ENCODE results near the gene LY6G6C.
A peak's percentile ranks its signal among the peaks of the same experiment; 100 is the strongest.

DNA sequence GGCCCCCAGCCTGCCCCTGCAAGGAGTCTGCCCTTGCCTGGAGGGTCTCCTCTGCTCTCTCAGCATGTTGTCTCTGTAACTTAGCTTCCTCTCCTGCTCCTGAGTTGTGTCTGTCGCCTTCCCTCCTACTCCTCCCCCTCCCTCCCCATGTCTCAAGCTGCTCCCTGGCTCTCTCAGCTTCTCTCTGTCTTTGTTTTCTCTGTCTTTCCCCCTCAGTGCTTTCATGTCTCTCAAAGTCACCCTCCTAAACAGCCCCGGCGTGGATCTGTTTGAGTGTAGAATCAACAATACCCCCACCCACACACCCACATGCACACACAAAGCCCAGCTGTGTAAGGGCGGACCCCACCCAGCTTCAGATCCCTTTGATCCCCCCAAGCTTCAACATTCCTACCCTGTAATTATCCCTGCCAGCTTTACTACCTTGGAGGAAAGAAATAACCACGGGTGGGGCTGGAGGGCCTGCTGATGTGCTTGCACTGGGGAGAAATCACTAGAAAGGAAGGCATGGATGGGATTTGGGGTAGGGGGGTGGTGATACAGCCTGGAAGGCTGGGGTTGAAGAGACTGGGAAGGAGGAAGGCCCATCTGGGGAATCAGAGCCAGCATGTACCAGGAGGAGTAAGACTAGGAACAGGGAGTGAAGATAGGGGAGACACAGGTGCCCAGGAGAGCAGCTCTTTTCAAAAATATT, 7.4 kb downstream of the LY6G6C start:
- TF ChIP-seq, protein P1, sequence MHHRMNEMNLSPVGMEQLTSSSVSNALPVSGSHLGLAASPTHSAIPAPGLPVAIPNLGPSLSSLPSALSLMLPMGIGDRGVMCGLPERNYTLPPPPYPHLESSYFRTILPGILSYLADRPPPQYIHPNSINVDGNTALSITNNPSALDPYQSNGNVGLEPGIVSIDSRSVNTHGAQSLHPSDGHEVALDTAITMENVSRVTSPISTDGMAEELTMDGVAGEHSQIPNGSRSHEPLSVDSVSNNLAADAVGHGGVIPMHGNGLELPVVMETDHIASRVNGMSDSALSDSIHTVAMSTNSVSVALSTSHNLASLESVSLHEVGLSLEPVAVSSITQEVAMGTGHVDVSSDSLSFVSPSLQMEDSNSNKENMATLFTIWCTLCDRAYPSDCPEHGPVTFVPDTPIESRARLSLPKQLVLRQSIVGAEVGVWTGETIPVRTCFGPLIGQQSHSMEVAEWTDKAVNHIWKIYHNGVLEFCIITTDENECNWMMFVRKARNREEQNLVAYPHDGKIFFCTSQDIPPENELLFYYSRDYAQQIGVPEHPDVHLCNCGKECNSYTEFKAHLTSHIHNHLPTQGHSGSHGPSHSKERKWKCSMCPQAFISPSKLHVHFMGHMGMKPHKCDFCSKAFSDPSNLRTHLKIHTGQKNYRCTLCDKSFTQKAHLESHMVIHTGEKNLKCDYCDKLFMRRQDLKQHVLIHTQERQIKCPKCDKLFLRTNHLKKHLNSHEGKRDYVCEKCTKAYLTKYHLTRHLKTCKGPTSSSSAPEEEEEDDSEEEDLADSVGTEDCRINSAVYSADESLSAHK (tag by site-specific recombination; IDR thresholded peaks at IDR 0.05), result no peak
- TF ChIP-seq CTCF (tag by site-specific recombination; IDR thresholded peaks at IDR 0.05), result no peak
- TF ChIP-seq ZNF223 (tag by site-specific recombination; IDR thresholded peaks at IDR 0.05), result no peak
- TF ChIP-seq MZF1 (tag by site-specific recombination; IDR thresholded peaks at IDR 0.05; ENCODE audit: borderline replicate concordance), result peak; percentile 84
- no peak for TF ChIP-seq YY2 (tag by site-specific recombination; IDR thresholded peaks at IDR 0.05)
- TF ChIP-seq, protein P2, sequence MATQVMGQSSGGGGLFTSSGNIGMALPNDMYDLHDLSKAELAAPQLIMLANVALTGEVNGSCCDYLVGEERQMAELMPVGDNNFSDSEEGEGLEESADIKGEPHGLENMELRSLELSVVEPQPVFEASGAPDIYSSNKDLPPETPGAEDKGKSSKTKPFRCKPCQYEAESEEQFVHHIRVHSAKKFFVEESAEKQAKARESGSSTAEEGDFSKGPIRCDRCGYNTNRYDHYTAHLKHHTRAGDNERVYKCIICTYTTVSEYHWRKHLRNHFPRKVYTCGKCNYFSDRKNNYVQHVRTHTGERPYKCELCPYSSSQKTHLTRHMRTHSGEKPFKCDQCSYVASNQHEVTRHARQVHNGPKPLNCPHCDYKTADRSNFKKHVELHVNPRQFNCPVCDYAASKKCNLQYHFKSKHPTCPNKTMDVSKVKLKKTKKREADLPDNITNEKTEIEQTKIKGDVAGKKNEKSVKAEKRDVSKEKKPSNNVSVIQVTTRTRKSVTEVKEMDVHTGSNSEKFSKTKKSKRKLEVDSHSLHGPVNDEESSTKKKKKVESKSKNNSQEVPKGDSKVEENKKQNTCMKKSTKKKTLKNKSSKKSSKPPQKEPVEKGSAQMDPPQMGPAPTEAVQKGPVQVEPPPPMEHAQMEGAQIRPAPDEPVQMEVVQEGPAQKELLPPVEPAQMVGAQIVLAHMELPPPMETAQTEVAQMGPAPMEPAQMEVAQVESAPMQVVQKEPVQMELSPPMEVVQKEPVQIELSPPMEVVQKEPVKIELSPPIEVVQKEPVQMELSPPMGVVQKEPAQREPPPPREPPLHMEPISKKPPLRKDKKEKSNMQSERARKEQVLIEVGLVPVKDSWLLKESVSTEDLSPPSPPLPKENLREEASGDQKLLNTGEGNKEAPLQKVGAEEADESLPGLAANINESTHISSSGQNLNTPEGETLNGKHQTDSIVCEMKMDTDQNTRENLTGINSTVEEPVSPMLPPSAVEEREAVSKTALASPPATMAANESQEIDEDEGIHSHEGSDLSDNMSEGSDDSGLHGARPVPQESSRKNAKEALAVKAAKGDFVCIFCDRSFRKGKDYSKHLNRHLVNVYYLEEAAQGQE (tag by site-specific recombination; IDR thresholded peaks at IDR 0.05), result no peak
- TF ChIP-seq PATZ1 (tag by site-specific recombination; IDR thresholded peaks at IDR 0.05), result peak; percentile 63; the same call in 1 of the 2 replicates
